GM21737 (cell line): ENCODE data around the gene PBOV1.

Experiments used
- ATAC-seq: cut with Tn5 transposase; IDR thresholded peaks from one replicate; pipeline ENCODE4 v1.9.1; 2021; ENCODE audit warnings: mild to moderate bottlenecking, moderate library complexity; ENCODE audit not compliant: unreplicated experiment

The PBOV1 gene

GRCh38 chr6:138206862-138207261 lies 11.4 kb downstream of the PBOV1 start:
- ATAC-seq, result no peak

DNA sequence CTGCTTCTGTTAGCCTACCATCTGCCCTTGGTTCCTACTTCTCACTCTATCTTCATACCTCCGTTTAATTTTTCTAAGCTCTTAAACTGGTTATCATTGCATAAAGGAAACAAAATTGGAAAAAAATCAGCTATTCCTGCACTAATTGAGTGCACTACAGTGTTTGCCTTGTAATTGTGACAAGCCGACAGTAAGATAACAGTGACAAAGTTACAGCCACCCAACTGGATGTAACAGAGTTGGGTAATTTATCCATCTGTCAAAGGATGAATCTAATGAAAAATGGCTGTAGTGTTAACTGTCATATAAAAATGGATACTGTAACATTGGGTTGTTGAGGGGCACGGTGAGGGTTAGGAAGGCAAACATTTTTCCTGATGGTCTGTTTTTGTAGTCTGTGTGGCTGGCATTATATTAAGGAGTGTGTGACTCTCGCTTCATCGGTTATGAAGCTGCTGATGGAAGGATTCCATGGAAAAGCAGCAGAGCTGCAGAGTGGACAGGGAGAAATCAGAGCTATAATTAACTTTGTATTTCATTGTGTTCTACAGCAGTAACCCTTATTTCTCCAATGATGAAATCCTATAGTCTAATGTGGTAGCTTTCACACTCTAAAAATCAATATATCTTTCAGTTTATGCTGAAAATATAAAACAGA lies 12.7 kb downstream of the PBOV1 start:
- no peak for ATAC-seq

GRCh38 chr6:138204792-138205384 lies 13.4 kb downstream of the PBOV1 start:
- no peak for ATAC-seq

- no peak for ATAC-seq
These were observed 14.0 kb downstream of the PBOV1 start for GRCh38 chr6:138204303-138204702.

- no peak for ATAC-seq
These were observed 15.0 kb downstream of the PBOV1 start for GRCh38 chr6:138203315-138203714.

DNA sequence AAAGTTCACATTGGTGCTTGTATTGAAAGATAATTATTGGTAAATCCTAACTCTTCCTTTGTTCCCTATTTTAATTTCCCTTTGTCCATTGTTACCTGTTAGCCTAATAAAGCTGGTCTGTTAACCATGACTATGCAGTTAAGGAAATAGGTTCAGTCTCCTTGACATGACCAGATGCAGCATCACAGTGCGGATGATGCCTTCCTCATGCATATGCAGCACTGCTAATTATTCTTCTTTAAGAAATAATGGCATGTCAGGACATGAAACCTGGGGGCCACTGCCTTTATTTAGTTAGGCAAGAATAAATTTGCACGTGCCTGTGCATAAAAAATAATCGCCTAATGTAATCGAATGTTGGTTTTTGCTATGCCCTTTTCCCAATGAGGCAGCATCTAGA lies 16.5 kb downstream of the PBOV1 start:
- no peak for ATAC-seq

- ATAC-seq, result no peak
These were observed 19.7 kb downstream of the PBOV1 start for GRCh38 chr6:138198430-138199091.

DNA sequence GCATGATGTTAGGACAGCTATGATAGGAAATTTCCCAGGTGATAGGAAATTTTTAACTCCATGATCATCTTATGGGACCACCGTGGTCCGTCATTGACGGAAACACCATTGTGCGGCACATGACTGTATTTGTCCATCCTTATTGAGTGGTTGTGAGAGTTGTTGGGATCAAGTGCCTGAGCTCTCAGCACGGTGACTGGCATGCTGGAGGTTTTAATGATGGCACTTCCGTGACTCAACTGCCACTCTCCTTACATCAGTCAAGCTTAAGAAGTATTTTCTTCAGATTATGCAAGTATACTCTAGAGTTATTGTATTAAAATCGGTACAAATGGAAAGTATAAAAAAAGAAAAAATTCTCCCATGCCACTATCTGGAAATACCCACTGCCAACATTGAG lies 20.7 kb downstream of the PBOV1 start:
- no peak for ATAC-seq

GRCh38 chr6:138196122-138196738 lies 22.1 kb downstream of the PBOV1 start:
- ATAC-seq, result no peak

DNA sequence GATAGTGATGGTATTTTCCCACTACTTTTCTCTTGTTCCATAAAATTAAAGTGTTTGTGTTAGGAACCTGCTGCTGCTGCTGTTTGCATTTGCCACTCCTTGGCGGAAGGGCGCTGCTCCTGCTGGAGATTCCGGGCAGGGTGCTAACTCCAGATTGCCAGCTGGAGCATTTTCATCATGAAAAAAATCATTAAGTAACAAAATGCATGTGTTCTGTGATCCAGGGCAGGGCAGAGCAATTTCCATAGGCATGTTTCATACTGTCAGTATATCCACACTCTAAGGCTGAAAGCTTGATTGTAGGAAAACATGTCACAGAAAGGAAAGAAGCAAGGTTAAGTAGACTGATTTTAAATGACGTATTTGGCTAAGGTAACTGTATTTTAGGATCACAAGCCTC lies 24.0 kb downstream of the PBOV1 start:
- no peak for ATAC-seq

DNA sequence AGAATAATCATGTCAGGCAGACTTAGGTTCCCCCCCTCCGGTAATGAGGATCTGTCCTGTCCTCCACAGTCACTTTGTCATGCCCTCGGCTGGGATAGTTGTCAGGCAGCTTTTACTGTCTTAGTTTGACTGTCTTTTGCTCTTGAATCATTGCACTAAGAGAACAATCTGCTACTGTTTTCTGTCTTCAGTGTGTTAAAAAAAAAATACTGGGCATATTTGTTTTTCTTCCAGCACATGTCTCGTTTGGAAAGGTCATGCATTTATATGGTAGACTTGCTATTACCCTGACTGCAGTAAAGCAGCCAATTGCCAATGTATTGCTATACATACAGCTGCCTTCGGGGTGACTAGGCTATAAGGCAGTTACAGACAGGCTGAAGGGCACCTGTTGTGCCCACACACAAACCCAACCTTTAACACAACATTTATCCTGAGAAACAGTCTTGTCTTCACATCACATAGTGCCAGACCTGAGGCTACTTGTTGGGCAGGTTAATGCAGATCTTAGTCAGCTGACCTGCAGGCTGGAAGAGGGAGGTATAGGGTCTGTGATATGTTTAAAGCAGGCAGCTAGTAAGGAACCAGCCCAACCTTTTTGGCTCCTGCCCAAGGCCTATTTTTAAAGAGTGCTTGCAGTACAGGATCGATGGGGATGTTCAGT lies 29.9 kb downstream of the PBOV1 start:
- ATAC-seq, result no peak

- ATAC-seq, result no peak
These were observed 31.1 kb downstream of the PBOV1 start for GRCh38 chr6:138187156-138187555.

DNA sequence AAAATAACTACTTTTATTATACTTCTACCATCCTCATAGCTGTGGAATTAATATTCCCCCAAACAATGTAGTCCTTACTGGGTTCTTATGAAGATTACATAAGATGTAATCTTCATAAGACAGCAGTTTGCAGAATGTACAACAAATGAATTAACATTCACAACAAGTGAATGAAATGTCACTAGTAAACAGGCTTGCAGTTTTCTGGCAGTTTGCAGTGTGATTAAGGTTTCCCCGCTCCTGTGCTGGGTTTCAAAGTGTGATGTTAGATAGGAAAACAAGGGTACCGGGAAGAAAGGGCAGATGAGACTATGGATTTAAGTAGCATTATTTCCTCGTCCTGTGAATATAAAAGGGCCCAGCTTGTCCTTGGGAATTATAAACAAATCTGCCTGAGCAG lies 34.1 kb downstream of the PBOV1 start:
- no peak for ATAC-seq

DNA sequence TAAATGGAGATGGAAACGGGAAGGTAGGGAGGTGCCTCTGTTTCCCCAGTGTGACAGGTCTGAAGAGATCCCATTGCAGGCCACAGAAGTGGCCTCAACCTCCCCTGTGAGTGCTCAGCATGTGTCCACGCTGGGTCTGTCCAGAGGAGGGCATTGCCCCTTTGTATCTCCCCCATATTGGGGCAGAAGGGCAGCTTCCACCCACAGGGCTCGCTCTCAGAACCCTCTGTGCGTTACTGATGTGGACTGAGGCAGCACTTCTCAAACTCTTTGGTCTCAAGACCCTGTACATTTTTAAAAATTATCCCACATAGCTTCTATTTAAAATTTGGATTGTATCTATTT lies 34.5 kb downstream of the PBOV1 start:
- ATAC-seq, result no peak

DNA sequence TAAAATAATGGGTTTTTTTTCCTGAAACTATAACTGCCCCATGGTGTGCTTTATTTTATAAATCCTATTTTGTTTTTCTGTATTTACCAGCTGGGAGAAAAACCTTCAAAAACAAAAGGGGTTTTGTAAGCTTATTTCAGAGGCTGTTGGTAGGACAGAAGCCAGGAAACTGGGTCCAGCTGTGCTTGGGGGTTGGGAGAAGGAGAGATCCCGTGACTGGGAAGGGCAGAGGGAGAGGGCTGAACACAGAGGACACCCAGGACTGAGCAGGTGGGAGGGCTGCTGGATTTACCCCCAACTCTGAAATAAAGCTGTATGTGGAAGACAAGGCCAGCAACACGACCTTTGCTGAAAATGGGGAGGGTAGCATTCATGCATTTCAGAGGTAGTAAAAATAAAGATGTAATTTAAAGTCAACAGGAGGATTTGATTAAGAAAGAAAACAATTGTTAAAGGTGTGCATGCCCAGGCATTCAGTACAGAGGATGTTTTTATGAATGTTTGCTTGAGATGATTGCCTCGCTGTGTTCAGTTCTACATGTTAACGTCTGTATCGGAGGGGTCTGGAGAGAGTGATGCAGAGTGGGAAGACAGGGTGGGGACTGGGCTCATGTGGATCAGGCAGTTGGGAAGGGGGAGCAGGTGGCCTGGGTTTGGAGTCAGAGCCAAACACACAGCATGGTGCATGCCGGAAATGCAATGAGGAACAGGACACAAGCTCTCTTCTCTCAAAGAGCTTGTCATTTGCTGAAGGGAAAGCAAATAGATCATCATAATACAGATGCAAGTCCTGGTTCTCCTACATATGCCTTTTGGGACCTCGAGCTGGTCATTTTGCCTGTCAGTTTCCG lies 35.1 kb downstream of the PBOV1 start:
- ATAC-seq, result no peak

DNA sequence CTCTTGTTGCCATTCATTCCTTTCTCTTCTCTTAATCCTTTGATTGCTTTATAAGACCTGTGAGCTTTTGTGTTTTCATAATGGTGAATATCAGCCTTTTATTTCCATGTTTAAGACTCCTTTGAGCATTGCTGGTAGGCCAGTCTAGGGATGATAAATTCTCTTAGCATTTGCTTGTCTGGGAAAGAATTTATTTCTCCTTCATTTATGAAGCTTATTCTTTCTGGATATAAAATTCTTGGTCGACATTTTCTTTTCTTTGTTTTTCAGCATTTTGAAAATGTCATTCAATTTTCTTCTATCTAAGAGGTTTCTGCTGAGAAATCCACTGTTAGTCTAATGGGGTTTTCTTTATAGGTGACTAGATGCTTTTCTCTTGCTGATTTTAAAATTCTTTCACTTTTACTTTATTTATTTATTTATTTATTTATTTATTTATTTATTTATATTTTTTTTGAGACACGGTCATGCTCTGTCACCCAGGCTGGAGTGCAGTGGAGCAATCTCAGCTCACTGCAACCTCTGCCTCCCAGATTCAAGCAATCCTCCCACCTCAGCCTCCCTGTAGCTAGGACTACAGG lies 41.5 kb downstream of the PBOV1 start:
- ATAC-seq, result no peak

- no peak for ATAC-seq
These were observed 42.7 kb downstream of the PBOV1 start for GRCh38 chr6:138175596-138175995.
